Gastrocnemius medialis (tissue), 4 donors: ENCODE data around the gene EPS8L2. TPM values are rescaled to one million over a fixed set of nuclear protein-coding genes. Genes with fewer than 3 reads are reported as not detected.

Source experiments
- ATAC-seq, 2 donors: fragments of 150-250 bp; one replicate each; pipeline ENCODE4 v1.9.1; 2016
- DNase-seq, 2 donors: peaks; one replicate each; pipeline ENCODE4 v3.0.0-alpha.2; 2019
- H3K27ac ChIP-seq, 4 donors: fragments of 200-600 bp; sonication (generic); 1 replicate in 1 of 4; 2 replicates in 3 of 4; pipeline ENCODE4 v1.5.1; 2016 to 2018; ENCODE audit warnings: mild to moderate bottlenecking in 2 of 4, moderate library complexity in 1 of 4
- H3K27me3 ChIP-seq, 3 donors: fragments of 200-600 bp; sonication (generic) in 2 of 3; 1 replicate in 1 of 3; 2 replicates in 2 of 3; pipeline versions ENCODE4 v1.5.1 to v1.6.0; 2016 to 2019; ENCODE audit warnings: mild to moderate bottlenecking in 1 of 3, moderate library complexity in 1 of 3
- H3K36me3 ChIP-seq, 2 donors: fragments of 200-600 bp; sonication (generic) in 1 of 2; one replicate each; pipeline ENCODE4 v1.5.1; 2017 to 2018
- H3K4me1 ChIP-seq, 2 donors: fragments of 200-600 bp; sonication (generic) in 1 of 2; one replicate each; pipeline ENCODE4 v1.5.1; 2016 to 2017; ENCODE audit warnings: mild to moderate bottlenecking in 2 of 2
- H3K4me3 ChIP-seq, 4 donors: fragments of 200-600 bp; sonication (generic) in 3 of 4; 1 replicate in 1 of 4; 2 replicates in 3 of 4; pipeline ENCODE4 v1.5.1; 2016 to 2019; ENCODE audit warnings: mild to moderate bottlenecking in 2 of 4
- H3K9me3 ChIP-seq, 3 donors: fragments of 200-600 bp; sonication (generic) in 2 of 3; 1 replicate in 1 of 3; 2 replicates in 2 of 3; pipeline ENCODE4 v1.5.1; 2016 to 2019
- CTCF ChIP-seq, 5 experiments: fragments of 450-650 bp in 3 of 5; fragments of 200-600 bp in 2 of 5; sonication (generic) in 2 of 5; IDR thresholded peaks in 4 of 5; conservative IDR thresholded peaks in 1 of 5; 1 replicate in 4 of 5; 2 replicates in 1 of 5; pipeline ENCODE4 v1.5.1; 2016 to 2019; ENCODE audit warnings: antibody characterized with exemption in 5 of 5, mild to moderate bottlenecking in 3 of 5, moderate library complexity in 3 of 5
- POLR2A ChIP-seq, 2 donors: fragments of 450-650 bp; IDR thresholded peaks; one replicate each; pipeline ENCODE4 v1.6.1; 2017; ENCODE audit warnings: antibody characterized with exemption in 2 of 2, mild to moderate bottlenecking in 2 of 2, moderate library complexity in 2 of 2
- in situ Hi-C, 4 donors: fragments of 200-750 bp; cut with MboI; loops; one replicate each; pipeline versions ENCODE4 v1.15.0 to v1.8.0; 2017; ENCODE audit warnings: low sequenced_read_pairs in 4 of 4
- intact Hi-C: fragments of 100-400 bp; cut with DNase I; formaldehyde crosslinking; loops from one replicate; pipeline ENCODE4 v1.15.1; 2023; ENCODE audit warnings: low total_unique reads
- total RNA-seq, 4 donors: library from RNA; depleted of rRNA; stranded (reverse); fragments of >200 nt; gene quantifications; one replicate each; pipeline versions ENCODE4 v1.1.0 to v1.2.3, GENCODE V29; 2016

Gene EPS8L2
- total RNA-seq, 4 donors from 2014 or later = 0.42 to 3.3 (median 1.8) TPM

- TF ChIP-seq POLR2A (IDR thresholded peaks at IDR 0.05) = no peak
- TF ChIP-seq CTCF (IDR thresholded peaks at IDR 0.05 in 4 of 5, conservative IDR thresholded peaks at IDR 0.05 in 1 of 5) = no peak
These were observed 58.4 kb downstream of the EPS8L2 start for GRCh38 chr11:764322-765024.

GRCh38 chr11:765025-765801 is 59.2 kb downstream of the EPS8L2 start:
- peak in 1 of 2 donors; percentile 54 for DNase-seq
- in situ Hi-C loops (no loop called here), intact Hi-C loops (loop anchor here (2.0 kb wide), 1 partner anchor 16 kb away; no protein-coding TSS in a partner anchor)
- peak; percentile 61 to 77 (median 65) for TF ChIP-seq CTCF (IDR thresholded peaks at IDR 0.05 in 4 of 5, conservative IDR thresholded peaks at IDR 0.05 in 1 of 5)
- no peak for TF ChIP-seq POLR2A (IDR thresholded peaks at IDR 0.05)
- Histone ChIP-seq H3K27me3 (no peaks in the 10 kb centered on the region), H3K9me3 (no peaks in the 10 kb centered on the region), H3K4me1 (no peaks in the 10 kb centered on the region), H3K27ac (no peak overlapping the region), H3K4me3 (no peak overlapping the region), H3K36me3 (peaks cover 0 to 74% of the 10 kb centered on the region in 2 donors)
- ATAC-seq = peak in 1 of 2 donors; percentile 60

More at GRCh38 chr11:764322-765024, 58.4 kb downstream of the EPS8L2 start:
- Histone ChIP-seq H3K9me3 (no peaks in the 10 kb centered on the region), H3K36me3 (peaks cover 0 to 75% of the 10 kb centered on the region in 2 donors), H3K27ac (no peak overlapping the region), H3K4me3 (no peak overlapping the region), H3K27me3 (no peaks in the 10 kb centered on the region), H3K4me1 (no peaks in the 10 kb centered on the region)
- intact Hi-C loops = loop anchor here (2.0 kb wide), 1 partner anchor 16 kb away; no protein-coding TSS in a partner anchor
- ATAC-seq = no peak
- in situ Hi-C loops = no loop called here
- DNase-seq = no peak

- no peak overlapping the region for H3K4me3 ChIP-seq
- H3K9me3 ChIP-seq = no peaks in the 10 kb centered on the region
- DNase-seq (no peak), ATAC-seq (no peak)
- no peaks in the 10 kb centered on the region for H3K4me1 ChIP-seq
- intact Hi-C loops = loop anchor here (2.0 kb wide), 1 partner anchor 17 kb away; no protein-coding TSS in a partner anchor
- H3K36me3 ChIP-seq = peaks cover 0 to 74% of the 10 kb centered on the region in 2 donors
- TF ChIP-seq POLR2A (IDR thresholded peaks at IDR 0.05) (no peak), CTCF (IDR thresholded peaks at IDR 0.05 in 4 of 5, conservative IDR thresholded peaks at IDR 0.05 in 1 of 5) (no peak)
- in situ Hi-C loops = no loop called here
- no peaks in the 10 kb centered on the region for H3K27me3 ChIP-seq
- H3K27ac ChIP-seq = no peak overlapping the region
These were observed 59.7 kb downstream of the EPS8L2 start for GRCh38 chr11:765802-766091.

GRCh38 chr11:766106-766935 is 60.3 kb downstream of the EPS8L2 start:
- H3K4me1 ChIP-seq = no peaks in the 10 kb centered on the region
- no peaks in the 10 kb centered on the region for H3K9me3 ChIP-seq
- H3K27me3 ChIP-seq = no peaks in the 10 kb centered on the region
- DNase-seq (no peak), ATAC-seq (no peak)
- H3K36me3 ChIP-seq = peaks cover 0 to 72% of the 10 kb centered on the region in 2 donors
- intact Hi-C loops (no loop called here), in situ Hi-C loops (no loop called here)
- TF ChIP-seq CTCF (IDR thresholded peaks at IDR 0.05 in 4 of 5, conservative IDR thresholded peaks at IDR 0.05 in 1 of 5) (no peak), POLR2A (IDR thresholded peaks at IDR 0.05) (no peak)
- no peak overlapping the region for H3K4me3 ChIP-seq
- no peak overlapping the region for H3K27ac ChIP-seq
